Neural crest cell (in vitro differentiated cells): Measurements from ENCODE around the gene CEP19. TPM values are rescaled to one million over a fixed set of nuclear protein-coding genes. Genes with fewer than 3 reads are reported as not detected.

ENCODE experiments used
- DNase-seq: peaks from one replicate; pipeline ENCODE4 v3.0.0; 2021; ENCODE audit warnings: low read depth, mixed read lengths, low spot score
- H3K27ac Mint-ChIP-seq: one replicate; pipeline ENCODE4 v1.8.0; 2021; ENCODE audit warnings: mild to moderate bottlenecking, mixed read lengths; ENCODE audit not compliant: unreplicated experiment
- H3K27me3 Mint-ChIP-seq: 2 replicates; pipeline ENCODE4 v1.8.0; 2021; ENCODE audit warnings: low read depth, mild to moderate bottlenecking, mixed read lengths
- H3K36me3 Mint-ChIP-seq: 2 replicates; pipeline ENCODE4 v1.8.0; 2021; ENCODE audit warnings: low read depth, mild to moderate bottlenecking, mixed read lengths
- H3K4me1 Mint-ChIP-seq: 2 replicates; pipeline ENCODE4 v1.8.0; 2021; ENCODE audit warnings: mixed read lengths
- H3K4me3 Mint-ChIP-seq: one replicate; pipeline ENCODE4 v1.8.0; 2021; ENCODE audit warnings: mild to moderate bottlenecking, mixed read lengths
- H3K9me3 Mint-ChIP-seq: 2 replicates; pipeline ENCODE4 v1.8.0; 2021; ENCODE audit warnings: mixed read lengths
- long read RNA-seq: library from polyadenylated mRNA; unstranded; transcript quantifications from one replicate; pipeline ENCODE4 v2.0.0, GENCODE V29; 2020
- total RNA-seq: library from RNA; stranded (reverse); gene quantifications from 2 replicates; pipeline ENCODE4 v1.2.1, GENCODE V29; 2021
- TF ChIP-seq, protein P1 (sequence below): fragments of 200-600 bp; sonication (generic); conservative IDR thresholded peaks from 2 replicates; pipeline ENCODE4 v1.5.0; 2021; ENCODE audit warnings: antibody characterized with exemption, mild to moderate bottlenecking

CEP19 gene, protein sequence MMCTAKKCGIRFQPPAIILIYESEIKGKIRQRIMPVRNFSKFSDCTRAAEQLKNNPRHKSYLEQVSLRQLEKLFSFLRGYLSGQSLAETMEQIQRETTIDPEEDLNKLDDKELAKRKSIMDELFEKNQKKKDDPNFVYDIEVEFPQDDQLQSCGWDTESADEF
- 5.8 and 6.3 TPM in 2 replicates for total RNA-seq
- long read RNA-seq, transcript CEP19-202 (3 exons, 2,201 nt), result major isoform, 8 of 8 reads
- long read RNA-seq, partial matches to known transcripts, result 0 of 8 reads
- long read RNA-seq, other reads (novel, unspliced or antisense), result 0 of 8 reads

DNA sequence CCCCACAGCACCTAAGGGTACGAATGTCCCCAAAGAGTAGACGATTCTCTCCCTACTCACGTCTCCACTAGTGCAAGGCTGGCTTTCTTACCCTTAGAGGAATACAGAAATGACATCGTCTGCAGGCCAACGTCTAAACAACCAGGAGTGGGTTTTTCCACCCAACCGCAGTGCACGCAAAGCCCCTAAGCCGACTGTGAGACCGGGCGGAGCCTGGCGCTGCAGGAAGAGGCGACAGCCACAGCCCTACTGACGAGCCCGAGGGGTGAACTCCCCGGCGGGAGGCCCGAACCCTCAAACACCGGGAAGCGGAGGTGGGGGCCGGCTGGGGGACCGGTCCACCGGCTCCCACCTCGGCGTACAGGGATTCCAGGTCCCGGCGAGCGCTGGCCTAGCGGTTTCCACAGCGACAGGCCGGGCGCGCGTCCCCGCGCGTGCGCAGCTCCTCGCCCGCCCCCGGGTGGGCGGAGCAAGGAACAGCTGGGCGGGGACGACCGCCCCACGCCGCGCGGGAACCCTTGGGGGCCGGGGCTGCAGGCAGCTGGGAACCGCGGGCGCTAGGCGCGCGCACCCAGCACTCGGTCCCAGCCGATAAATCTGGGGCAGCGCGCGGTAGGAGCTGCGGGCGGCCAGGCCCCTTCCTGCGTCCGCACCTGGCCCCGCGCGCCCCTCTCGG lies at the start of gene CEP19, which contains the start of gene PIGX:
Gene CEP19 (minus strand): TSS at position 413 of the 676 bp plus-strand sequence. CDS start 3,593 bp downstream, outside the sequence.
Gene PIGX (plus strand): TSS at position 540 of the 676 bp plus-strand sequence.
- TF ChIP-seq, protein P1, sequence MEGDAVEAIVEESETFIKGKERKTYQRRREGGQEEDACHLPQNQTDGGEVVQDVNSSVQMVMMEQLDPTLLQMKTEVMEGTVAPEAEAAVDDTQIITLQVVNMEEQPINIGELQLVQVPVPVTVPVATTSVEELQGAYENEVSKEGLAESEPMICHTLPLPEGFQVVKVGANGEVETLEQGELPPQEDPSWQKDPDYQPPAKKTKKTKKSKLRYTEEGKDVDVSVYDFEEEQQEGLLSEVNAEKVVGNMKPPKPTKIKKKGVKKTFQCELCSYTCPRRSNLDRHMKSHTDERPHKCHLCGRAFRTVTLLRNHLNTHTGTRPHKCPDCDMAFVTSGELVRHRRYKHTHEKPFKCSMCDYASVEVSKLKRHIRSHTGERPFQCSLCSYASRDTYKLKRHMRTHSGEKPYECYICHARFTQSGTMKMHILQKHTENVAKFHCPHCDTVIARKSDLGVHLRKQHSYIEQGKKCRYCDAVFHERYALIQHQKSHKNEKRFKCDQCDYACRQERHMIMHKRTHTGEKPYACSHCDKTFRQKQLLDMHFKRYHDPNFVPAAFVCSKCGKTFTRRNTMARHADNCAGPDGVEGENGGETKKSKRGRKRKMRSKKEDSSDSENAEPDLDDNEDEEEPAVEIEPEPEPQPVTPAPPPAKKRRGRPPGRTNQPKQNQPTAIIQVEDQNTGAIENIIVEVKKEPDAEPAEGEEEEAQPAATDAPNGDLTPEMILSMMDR, result no peak
- H3K27ac Mint-ChIP-seq, result peak within 1 kb of the TSS; percentile 87
- no peaks in the 10 kb centered on the region for H3K27me3 Mint-ChIP-seq
- H3K4me3 Mint-ChIP-seq, result peak within 1 kb of the TSS; percentile 95
- H3K36me3 Mint-ChIP-seq, result no peaks in the 10 kb centered on the region
- H3K9me3 Mint-ChIP-seq, result no peaks in the 10 kb centered on the region
- DNase-seq, result peak; percentile 78
- H3K4me1 Mint-ChIP-seq, result peaks cover 20% of the 10 kb centered on the region

DNA sequence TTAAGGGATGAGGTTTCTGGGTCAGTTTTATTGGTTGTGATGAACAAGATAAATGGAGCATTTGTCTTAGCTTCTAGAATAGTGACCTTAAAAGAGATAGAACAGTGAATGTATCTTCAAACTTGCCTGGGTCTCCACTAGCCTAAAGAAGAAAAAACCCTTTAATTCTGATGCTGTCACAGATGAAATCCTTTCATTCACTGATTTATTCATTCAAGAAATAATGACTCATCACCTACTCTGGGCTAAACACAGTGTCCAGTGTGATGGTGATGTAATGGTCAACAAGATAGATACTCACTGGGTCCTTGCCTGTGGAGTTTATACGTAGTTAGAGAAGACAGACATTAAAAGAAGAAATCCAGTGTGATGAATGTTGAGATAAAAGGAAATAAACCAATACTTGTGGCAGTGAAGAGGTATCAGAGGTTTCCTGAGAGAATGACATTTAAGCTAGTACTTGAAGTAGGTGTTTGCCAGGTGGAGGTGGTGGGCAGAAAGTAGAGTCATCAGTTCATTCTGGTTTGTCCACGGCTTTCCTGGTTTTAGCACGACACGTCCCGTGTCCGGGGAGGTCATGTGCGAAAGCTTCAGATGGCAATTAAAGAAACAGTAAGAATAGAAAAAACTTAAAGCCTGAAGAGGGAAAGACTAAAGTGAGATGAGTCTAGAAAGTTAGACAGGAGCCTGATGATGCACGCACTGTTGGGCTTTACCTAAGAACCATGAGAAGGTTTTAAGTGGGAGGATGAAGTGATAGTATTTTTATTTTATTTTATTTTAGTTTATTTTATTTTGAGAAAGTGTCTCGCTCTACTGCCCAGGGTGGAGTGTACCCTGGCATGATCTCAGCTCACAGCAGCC lies 46.1 kb upstream of the CEP19 start:
- peaks cover 10% of the 10 kb centered on the region for H3K9me3 Mint-ChIP-seq
- H3K27ac Mint-ChIP-seq, result peak overlapping the region; percentile 89
- peaks cover 50% of the 10 kb centered on the region for H3K36me3 Mint-ChIP-seq
- H3K27me3 Mint-ChIP-seq, result no peaks in the 10 kb centered on the region
- DNase-seq, result no peak
- peaks cover 30% of the 10 kb centered on the region for H3K4me1 Mint-ChIP-seq
- H3K4me3 Mint-ChIP-seq, result no peak overlapping the region
- TF ChIP-seq, protein P1, result no peak

DNA sequence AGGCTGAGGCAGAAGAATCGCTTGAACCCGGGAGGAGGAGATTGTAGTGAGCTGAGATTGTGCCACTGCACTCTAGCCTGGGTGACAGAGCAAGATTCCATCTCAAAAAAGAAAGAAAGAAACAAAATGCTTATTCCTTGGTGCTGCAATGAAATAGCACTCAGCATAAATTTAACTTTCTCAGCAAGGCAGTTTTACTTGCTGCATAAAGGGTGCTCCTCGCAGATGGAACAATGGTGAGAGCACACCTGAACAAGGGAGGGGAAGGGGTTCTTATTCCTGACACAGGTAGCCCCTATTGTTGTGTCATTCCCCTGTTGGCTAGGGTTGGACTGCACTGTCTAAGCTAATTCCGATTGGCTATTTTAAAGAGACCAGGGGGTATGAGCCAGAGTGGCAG lies 44.7 kb upstream of the CEP19 start:
- Mint-ChIP-seq H3K4me1 (peaks cover 30% of the 10 kb centered on the region), H3K36me3 (peaks cover 43% of the 10 kb centered on the region), H3K9me3 (peaks cover 8% of the 10 kb centered on the region), H3K4me3 (no peak overlapping the region), H3K27ac (peak overlapping the region; percentile 80), H3K27me3 (no peaks in the 10 kb centered on the region)
- TF ChIP-seq, protein P1, result no peak
- DNase-seq, result no peak

DNA sequence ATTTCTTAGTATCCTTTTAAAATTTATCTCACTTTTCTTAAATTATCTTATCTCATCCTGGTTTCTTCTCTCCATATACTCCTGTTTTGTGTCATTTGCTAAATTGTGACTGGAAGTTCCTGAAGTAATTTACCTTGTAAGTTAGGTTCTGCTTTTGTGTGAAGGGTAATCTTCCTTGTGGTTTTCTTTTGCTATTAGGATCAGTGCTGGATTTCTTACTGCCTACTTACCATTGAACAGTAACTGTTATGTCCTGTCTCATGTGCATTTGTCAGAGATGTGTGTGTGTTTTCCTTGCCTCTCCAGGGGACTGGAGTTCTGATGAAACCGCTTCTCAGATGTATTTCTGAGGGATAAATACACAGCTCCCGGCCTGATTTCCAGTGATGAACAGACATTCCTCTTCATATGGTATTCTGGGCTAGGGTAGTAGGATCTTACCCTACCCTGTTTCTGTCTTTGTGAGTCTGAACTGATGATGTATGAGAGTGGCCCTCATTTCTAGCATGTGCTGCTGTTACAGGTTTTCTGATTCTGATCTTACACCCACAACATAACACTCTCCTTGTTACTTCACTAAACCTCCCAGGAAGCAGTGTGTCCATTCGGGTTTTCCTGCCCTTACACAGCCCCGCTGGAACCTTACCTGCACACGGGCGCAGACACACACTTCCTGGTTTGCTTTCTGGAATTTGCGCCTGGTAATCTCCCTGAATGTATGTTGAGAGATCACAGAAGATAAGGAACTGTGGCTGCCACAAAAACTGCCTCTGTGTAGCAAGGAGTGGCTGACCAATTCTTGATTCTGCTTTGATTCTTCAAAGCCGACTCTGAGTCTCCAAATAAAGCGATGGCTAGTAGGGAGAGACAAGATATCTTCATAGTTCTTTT lies 42.3 kb upstream of the CEP19 start:
- TF ChIP-seq, protein P1, result no peak
- H3K4me1 Mint-ChIP-seq, result peaks cover 30% of the 10 kb centered on the region
- no peak for DNase-seq
- H3K27me3 Mint-ChIP-seq, result no peaks in the 10 kb centered on the region
- peaks cover 41% of the 10 kb centered on the region for H3K36me3 Mint-ChIP-seq
- peaks cover 4% of the 10 kb centered on the region for H3K9me3 Mint-ChIP-seq
- H3K4me3 Mint-ChIP-seq, result no peak overlapping the region
- H3K27ac Mint-ChIP-seq, result no peak overlapping the region
